Panc1 (cell line): Measurements from ENCODE around the gene NWD2.

Experiments
- POLR2AphosphoS5 ChIP-seq: IDR thresholded peaks from 2 replicates; pipeline ENCODE4 v1.6.1; 2012; ENCODE audit warnings: mild to moderate bottlenecking, low read depth, low read length, moderate library complexity
- REST ChIP-seq, 2 experiments: IDR thresholded peaks; 2 replicates each; pipeline ENCODE4 v1.6.1; 2011 to 2012; ENCODE audit warnings: low read depth in 2 of 2, control low read depth in 1 of 2, low read length in 1 of 2, mild to moderate bottlenecking in 1 of 2, moderate library complexity in 1 of 2; ENCODE audit not compliant: insufficient read depth in 1 of 2
- SIN3A ChIP-seq: IDR thresholded peaks from 2 replicates; pipeline ENCODE4 v1.6.1; 2012; ENCODE audit warnings: low read depth, mild to moderate bottlenecking, low read length, moderate library complexity, borderline replicate concordance; ENCODE audit not compliant: insufficient read depth
- TCF7L2 ChIP-seq: IDR thresholded peaks from 2 replicates; pipeline ENCODE4 v1.6.1; 2011; ENCODE audit warnings: mild to moderate bottlenecking, low read depth, low read length, inconsistent platforms
- TF ChIP-seq, protein P1 (sequence below): fragments of 450-650 bp; IDR thresholded peaks from 2 replicates; pipeline ENCODE4 v1.5.1; 2017; ENCODE audit warnings: mild to moderate bottlenecking

DNA sequence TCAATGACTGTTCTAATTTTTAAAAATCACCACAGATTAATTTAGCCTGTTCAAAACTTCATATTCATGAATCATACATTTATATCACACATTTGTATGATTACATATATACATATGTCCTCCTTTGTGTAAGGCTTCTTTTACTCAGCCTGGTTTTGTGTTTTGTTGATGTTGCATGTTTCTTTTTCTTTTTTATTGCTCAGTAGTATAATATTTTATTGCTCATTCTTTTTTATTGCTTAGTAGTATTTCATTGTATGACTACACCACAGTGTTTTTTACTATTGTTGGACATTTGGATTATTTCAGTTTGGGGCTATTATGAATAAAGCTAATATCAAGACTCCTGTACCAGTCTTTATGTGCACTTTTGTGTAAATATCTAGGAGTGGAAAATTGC lies 243.1 kb downstream of the NWD2 start:
- TF ChIP-seq, protein P1, sequence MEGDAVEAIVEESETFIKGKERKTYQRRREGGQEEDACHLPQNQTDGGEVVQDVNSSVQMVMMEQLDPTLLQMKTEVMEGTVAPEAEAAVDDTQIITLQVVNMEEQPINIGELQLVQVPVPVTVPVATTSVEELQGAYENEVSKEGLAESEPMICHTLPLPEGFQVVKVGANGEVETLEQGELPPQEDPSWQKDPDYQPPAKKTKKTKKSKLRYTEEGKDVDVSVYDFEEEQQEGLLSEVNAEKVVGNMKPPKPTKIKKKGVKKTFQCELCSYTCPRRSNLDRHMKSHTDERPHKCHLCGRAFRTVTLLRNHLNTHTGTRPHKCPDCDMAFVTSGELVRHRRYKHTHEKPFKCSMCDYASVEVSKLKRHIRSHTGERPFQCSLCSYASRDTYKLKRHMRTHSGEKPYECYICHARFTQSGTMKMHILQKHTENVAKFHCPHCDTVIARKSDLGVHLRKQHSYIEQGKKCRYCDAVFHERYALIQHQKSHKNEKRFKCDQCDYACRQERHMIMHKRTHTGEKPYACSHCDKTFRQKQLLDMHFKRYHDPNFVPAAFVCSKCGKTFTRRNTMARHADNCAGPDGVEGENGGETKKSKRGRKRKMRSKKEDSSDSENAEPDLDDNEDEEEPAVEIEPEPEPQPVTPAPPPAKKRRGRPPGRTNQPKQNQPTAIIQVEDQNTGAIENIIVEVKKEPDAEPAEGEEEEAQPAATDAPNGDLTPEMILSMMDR, result no peak
- TF ChIP-seq POLR2AphosphoS5 (no peak), SIN3A (no peak), REST (IDR thresholded peaks at IDR 0.05; ENCODE audit: insufficient read depth in 1 of 2, low read depth in 2 of 2, low read length in 1 of 2) (no peak), TCF7L2 (no peak)
